C4-2B (cell line): ENCODE data around the gene CEL.

Experiments used
- ZFX ChIP-seq: fragments of 450-650 bp; IDR thresholded peaks from 2 replicates; pipeline ENCODE4 v1.6.1; 2017
- TF ChIP-seq, protein P1 (sequence below): fragments of 450-650 bp; conservative IDR thresholded peaks from 2 replicates; pipeline ENCODE4 v1.5.1; 2017; ENCODE audit warnings: mild to moderate bottlenecking

DNA sequence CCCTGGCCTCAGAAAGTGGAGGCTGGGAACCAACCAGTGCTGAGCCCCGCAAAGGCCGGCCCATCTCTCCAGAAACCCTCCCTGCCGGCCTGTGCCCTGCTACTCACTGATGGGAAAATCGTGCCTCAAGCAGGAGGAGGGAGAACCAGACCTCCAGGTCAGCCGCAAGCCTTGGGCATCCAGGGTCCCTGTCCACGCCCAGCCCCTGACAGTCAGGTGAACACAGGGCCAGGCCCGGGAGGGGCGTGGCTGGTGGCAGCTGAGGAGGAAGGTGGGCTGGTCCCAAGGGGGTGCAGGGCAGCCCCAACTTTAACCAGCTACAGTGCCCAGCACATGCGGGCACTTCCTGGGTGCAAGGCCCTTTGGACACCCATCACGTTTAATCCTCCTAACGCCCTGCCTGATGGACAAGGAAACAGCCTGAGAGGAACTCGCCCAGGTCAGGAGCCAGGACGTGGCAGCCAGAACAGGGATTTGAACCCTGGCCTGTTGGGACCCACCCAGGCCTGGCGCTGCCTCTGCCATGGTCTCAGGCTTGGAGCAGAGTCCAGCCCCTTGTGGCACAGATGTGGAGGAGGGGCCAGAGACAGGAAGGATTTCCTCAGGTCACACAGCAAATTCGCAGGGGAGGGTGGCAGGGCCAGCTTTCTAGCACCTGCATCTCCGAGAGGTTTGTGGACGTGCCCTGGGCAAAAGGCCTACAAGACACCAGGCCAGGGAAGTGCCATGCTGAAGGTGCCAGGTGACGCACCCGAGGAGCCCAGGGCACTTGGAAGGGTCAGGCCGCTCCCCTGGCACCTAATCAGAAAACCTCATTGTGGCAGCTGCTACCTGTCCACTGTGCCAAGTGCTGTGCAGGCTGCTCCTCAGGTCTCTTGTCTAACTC, 54.8 kb downstream of the CEL start:
- TF ChIP-seq, protein P1, sequence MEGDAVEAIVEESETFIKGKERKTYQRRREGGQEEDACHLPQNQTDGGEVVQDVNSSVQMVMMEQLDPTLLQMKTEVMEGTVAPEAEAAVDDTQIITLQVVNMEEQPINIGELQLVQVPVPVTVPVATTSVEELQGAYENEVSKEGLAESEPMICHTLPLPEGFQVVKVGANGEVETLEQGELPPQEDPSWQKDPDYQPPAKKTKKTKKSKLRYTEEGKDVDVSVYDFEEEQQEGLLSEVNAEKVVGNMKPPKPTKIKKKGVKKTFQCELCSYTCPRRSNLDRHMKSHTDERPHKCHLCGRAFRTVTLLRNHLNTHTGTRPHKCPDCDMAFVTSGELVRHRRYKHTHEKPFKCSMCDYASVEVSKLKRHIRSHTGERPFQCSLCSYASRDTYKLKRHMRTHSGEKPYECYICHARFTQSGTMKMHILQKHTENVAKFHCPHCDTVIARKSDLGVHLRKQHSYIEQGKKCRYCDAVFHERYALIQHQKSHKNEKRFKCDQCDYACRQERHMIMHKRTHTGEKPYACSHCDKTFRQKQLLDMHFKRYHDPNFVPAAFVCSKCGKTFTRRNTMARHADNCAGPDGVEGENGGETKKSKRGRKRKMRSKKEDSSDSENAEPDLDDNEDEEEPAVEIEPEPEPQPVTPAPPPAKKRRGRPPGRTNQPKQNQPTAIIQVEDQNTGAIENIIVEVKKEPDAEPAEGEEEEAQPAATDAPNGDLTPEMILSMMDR = no peak
- no peak for TF ChIP-seq ZFX
